Fibroblast of the aortic adventitia (primary cell): ENCODE data around the gene ENPEP. TPM values are rescaled to one million over a fixed set of nuclear protein-coding genes. Genes with fewer than 3 reads are reported as not detected.
A peak's percentile ranks its signal among the peaks of the same experiment; 100 is the strongest.
"Not testable (repeated sequence)": the region's sequence is repeated elsewhere in the genome, so short reads cannot be mapped to it uniquely, and the experiment has no call there.

Experiments used
- DNase-seq: peaks from one replicate; pipeline ENCODE4 v3.0.0-alpha.2; 2010; ENCODE audit warnings: low read depth
- H3K4me3 ChIP-seq: 2 replicates; pipeline ENCODE4 v1.5.1; 2011; ENCODE audit warnings: low read depth, mild to moderate bottlenecking, control low read depth, low read length, moderate library complexity
- CTCF ChIP-seq: IDR thresholded peaks from 2 replicates; pipeline ENCODE4 v1.5.1; 2011; ENCODE audit warnings: mild to moderate bottlenecking, low read length, control low read depth, inconsistent platforms; ENCODE audit not compliant: insufficient read depth
- total RNA-seq: library from RNA; depleted of rRNA; stranded (reverse); fragments of >200 nt; gene quantifications from 2 replicates; pipeline ENCODE4 v1.2.3, GENCODE V29; 2012; ENCODE audit warnings: low replicate concordance

Gene ENPEP
- total RNA-seq, 1 donor = 0.54 TPM

- TF ChIP-seq CTCF = no peak
- H3K4me3 ChIP-seq = no peak overlapping the region
- DNase-seq = no peak
Measured at GRCh38 chr4:110567214-110567613, 91.3 kb downstream of the ENPEP start.

DNA sequence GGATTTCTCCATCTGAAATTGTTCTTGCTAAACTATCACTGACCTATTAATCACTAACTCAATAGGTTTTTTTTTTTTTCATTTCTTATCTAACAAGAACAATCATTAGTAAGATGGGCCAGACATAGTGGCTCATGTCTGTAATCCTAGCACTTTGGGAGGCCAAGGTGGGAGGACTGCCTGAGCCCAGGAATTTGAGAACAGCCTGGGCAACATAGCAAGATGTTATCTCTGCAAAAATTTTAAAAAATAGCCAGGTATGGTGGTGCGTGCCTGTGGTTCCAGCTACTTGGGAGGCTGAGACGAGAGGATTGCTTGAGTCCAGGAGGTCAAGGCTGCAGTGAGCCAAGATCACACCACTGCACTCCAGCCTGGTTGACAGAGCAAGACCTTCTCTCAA, 100.7 kb downstream of the ENPEP start:
- not testable (repeated sequence) for DNase-seq, H3K4me3 ChIP-seq

DNA sequence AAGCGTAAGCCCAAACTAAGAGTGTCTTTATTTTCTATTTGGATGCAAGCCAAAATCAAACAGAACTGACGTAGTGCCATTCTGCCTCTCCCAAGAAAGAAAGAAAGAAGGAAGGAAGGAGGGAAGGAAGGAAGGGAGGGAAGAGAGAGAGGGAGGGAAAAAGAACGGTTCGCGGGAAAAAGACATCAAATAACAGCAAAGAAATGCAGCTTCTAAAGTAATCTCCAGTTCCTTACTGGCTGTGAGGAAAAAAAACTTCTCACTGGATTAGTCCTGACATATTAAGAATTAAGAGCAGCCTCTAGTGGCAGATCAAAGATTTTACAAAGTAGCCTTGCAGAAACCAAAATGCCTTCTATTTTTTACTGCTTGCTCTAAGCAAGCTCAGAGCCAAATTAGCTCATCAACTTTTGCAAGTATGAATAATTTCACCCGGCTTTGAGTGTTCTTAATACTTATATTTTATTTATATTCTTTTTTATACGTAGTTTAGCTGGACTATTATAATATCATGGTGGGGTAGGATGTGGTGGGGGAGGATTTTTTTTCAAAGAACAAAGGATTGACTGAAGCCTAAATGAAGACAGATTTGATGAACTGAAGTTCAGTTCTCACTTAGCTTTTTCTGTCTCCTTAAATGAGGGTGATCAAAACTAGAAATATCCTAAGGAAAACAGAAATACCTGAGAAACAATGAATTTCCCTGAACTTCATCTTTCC, 110.3 kb downstream of the ENPEP start:
- peak; percentile 77 for DNase-seq
- no peak overlapping the region for H3K4me3 ChIP-seq
- TF ChIP-seq CTCF = peak; percentile 65

DNA sequence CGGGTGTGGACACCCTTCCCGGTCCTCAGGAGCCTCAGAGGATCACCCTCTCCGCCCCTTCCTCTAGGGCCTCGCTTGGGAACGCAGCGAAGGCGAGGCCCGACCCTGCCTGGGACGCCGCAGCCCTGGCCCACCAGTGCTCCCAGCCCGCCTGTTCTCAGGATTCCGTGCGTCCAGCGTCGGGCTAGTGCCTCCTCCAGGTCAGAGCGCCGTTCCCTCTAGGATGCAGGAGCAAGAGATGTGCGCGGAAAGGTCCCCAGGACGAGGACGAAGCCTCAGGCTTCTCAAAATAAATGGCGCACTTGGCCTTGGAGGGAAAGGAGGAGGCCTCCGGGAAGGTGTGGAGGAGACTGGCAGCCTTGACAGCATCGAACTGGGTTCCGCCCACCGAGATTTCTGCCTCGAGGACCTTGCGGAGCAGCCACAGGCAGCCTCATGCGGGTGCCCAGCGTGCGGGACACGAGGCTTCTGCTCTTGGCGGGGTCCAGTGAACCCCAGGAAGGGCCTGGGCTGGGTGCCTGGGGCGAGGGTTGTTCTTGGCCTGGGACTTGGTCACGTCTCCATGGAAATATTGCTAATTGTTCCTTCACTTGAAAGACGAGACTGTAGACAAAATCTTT, 111.8 kb downstream of the ENPEP start:
- TF ChIP-seq CTCF = no peak
- no peak overlapping the region for H3K4me3 ChIP-seq
- DNase-seq = no peak

DNA sequence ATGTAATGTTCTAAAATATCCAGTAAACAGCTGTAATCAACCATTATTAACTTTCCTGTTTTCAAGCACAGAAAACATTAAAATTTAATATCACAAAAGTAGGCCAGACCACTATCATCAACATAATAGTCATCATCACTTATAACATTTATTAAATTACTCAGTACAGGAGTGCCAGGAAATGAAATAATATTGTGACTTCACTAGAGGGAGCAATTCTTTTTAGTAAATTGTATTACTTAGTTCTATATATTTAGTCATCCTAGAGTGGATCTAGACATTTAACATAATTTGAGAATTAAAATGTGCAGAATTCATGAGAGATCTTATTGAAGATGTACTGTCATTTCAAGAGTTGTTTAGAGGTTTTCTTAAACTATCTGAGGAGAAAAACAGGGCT, 113.3 kb downstream of the ENPEP start:
- H3K4me3 ChIP-seq = no peak overlapping the region
- DNase-seq = peak; percentile 16
- TF ChIP-seq CTCF = no peak

DNA sequence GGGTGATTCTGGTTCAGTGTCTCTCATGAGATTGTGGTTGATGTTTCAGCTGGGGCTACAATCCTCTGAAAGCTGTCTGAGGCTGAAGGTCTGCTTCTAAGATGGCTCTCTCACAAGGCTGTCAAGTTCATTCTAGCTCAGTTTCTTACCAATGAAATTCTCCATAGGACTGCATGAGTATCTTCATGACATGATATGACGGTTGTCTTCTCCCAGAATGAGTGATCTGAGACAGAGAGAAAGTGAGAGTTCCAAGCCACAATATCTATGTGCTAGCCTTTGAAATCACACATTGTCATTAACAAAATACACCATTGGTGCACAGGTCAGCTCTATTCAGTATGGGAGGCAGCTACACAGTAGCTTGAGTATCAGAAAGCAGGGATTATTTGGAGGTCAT, 119.6 kb downstream of the ENPEP start:
- no peak for DNase-seq
- TF ChIP-seq CTCF = no peak
- no peak overlapping the region for H3K4me3 ChIP-seq

GRCh38 chr4:110596431-110596830, 120.5 kb downstream of the ENPEP start:
- no peak for TF ChIP-seq CTCF
- DNase-seq = no peak
- no peak overlapping the region for H3K4me3 ChIP-seq
